ENCODE results near the gene ENOX1.

DNA sequence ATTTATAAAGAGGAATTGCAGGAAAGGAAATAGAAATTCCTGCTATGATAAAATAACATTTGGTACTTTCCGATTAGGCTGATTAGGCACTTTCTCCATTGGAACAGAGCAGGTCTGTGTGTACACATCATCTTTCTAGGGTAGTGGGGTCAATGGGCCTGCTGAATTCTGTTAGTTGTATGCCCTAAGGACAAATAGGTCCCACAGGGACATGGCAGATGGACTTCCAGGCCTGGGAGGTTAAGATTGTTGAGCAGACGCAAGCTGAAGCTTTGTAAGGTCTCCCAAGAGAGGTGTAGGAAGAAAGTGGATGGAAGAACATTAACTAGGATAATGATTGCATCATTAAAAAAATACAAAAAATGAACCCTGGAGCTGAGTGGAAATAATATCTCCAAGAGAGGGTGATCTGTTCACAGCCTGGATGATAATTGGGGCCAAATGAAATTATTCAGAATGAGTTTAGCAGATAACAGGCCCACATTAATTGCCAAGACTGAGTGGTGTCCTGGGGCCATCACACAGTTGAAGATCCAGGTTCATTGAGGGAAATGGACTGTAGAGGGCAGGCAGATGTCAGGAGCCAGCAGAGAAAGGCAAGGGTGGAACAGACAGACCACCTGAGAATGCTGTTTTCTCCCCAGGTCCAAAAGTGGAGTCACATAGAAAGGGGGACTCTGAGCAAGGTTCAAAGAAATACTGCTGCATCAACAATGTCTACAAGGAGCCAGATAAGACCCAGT is 548.3 kb downstream of the ENOX1 start:
- TF ChIP-seq, protein P1, sequence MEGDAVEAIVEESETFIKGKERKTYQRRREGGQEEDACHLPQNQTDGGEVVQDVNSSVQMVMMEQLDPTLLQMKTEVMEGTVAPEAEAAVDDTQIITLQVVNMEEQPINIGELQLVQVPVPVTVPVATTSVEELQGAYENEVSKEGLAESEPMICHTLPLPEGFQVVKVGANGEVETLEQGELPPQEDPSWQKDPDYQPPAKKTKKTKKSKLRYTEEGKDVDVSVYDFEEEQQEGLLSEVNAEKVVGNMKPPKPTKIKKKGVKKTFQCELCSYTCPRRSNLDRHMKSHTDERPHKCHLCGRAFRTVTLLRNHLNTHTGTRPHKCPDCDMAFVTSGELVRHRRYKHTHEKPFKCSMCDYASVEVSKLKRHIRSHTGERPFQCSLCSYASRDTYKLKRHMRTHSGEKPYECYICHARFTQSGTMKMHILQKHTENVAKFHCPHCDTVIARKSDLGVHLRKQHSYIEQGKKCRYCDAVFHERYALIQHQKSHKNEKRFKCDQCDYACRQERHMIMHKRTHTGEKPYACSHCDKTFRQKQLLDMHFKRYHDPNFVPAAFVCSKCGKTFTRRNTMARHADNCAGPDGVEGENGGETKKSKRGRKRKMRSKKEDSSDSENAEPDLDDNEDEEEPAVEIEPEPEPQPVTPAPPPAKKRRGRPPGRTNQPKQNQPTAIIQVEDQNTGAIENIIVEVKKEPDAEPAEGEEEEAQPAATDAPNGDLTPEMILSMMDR (IDR thresholded peaks at IDR 0.05), result no peak
- TF ChIP-seq POLR2A (IDR thresholded peaks at IDR 0.05), result no peak

Data from testis (tissue), 2 donors.